ENCODE data around the gene DENND1A.

- TF ChIP-seq CTCF (IDR thresholded peaks at IDR 0.05) = no peak
- no peak for TF ChIP-seq POLR2A (IDR thresholded peaks at IDR 0.05)
Measured at GRCh38 chr9:123375469-123376132, 554.3 kb downstream of the DENND1A start.

Measured in adrenal gland (tissue), 5 donors.